Esophagus squamous epithelium (tissue), 5 donors: Measurements from ENCODE around the gene STIL. TPM values are rescaled to one million over a fixed set of nuclear protein-coding genes. Genes with fewer than 3 reads are reported as not detected.
"Not testable (repeated sequence)": the region's sequence is repeated elsewhere in the genome, so short reads cannot be mapped to it uniquely, and the experiment has no call there.

ENCODE experiments used
- DNase-seq: peaks from one replicate; lab custom pipeline; 2025; lab: John Stamatoyannopoulos, UW
- H3K27ac ChIP-seq, 4 donors: fragments of 200-600 bp; sonication (generic); one replicate each; pipeline ENCODE4 v1.5.1; 2016 to 2019; ENCODE audit warnings: mild to moderate bottlenecking in 1 of 4
- H3K27me3 ChIP-seq, 4 donors: fragments of 200-600 bp; sonication (generic); 1 replicate in 3 of 4; 2 replicates in 1 of 4; pipeline versions ENCODE4 v1.5.1 to v1.6.0; 2017 to 2021; ENCODE audit warnings: antibody characterized with exemption in 1 of 4
- H3K36me3 ChIP-seq, 3 donors: fragments of 200-600 bp; sonication (generic); one replicate each; pipeline ENCODE4 v1.5.1; 2016 to 2019
- H3K4me1 ChIP-seq, 3 donors: fragments of 200-600 bp; sonication (generic); one replicate each; pipeline ENCODE4 v1.5.1; 2017 to 2019
- H3K4me3 ChIP-seq, 4 donors: fragments of 200-600 bp; sonication (generic); 1 replicate in 3 of 4; 2 replicates in 1 of 4; pipeline ENCODE4 v1.5.1; 2016 to 2019; ENCODE audit warnings: mild to moderate bottlenecking in 2 of 4, moderate library complexity in 1 of 4
- H3K9me3 ChIP-seq, 3 donors: fragments of 200-600 bp; sonication (generic); one replicate each; pipeline ENCODE4 v1.5.1; 2016 to 2019
- CTCF ChIP-seq, 6 experiments: fragments of 450-650 bp in 4 of 6; fragments of 200-600 bp in 2 of 6; sonication (generic) in 2 of 6; IDR thresholded peaks; one replicate each; pipeline ENCODE4 v1.5.1; 2016 to 2019; ENCODE audit warnings: antibody characterized with exemption in 6 of 6, mild to moderate bottlenecking in 4 of 6, moderate library complexity in 4 of 6
- POLR2A ChIP-seq, 4 donors: fragments of 450-650 bp; IDR thresholded peaks; one replicate each; pipeline ENCODE4 v1.6.1; 2017; ENCODE audit warnings: antibody characterized with exemption in 4 of 4, mild to moderate bottlenecking in 4 of 4, moderate library complexity in 3 of 4
- WGBS, 2 donors: methylation state at CpG; one replicate each; pipeline ENCODE4 v1.1.5; 2018; 5-methylcytosine and 5-hydroxymethylcytosine counted together
- intact Hi-C: fragments of 100-400 bp; cut with DNase I; formaldehyde crosslinking; loops from one replicate; pipeline ENCODE4 v1.15.0; 2022
- total RNA-seq, 4 donors: library from RNA; depleted of rRNA; stranded (reverse); fragments of >200 nt; gene quantifications; one replicate each; pipeline ENCODE4 v1.1.0, GENCODE V29; 2016
- donor health status: DM: yes; HTN: yes; CAD: no.

STIL gene
- total RNA-seq, 4 donors from 2014 or later: 4.2 to 15.1 (median 6.8) TPM

GRCh38 chr1:47205918-47206317 is 108.0 kb downstream of the STIL start:
- intact Hi-C loops: no loop called here
- Histone ChIP-seq H3K4me1 (no peaks in the 10 kb centered on the region), H3K36me3 (no peaks in the 10 kb centered on the region), H3K27ac (no peak overlapping the region), H3K9me3 (no peaks in the 10 kb centered on the region), H3K27me3 (peaks cover 0 to 75% (median 0%) of the 10 kb centered on the region in 4 donors), H3K4me3 (no peak overlapping the region)
- TF ChIP-seq POLR2A (IDR thresholded peaks at IDR 0.05) (no peak), CTCF (IDR thresholded peaks at IDR 0.05) (no peak)
- 65 to 67% methylated on average over 2 to 3 of the region's 5 CpGs for WGBS, 2 donors
- no peak for DNase-seq

- H3K27ac ChIP-seq, H3K36me3 ChIP-seq, H3K4me1 ChIP-seq, H3K4me3 ChIP-seq, intact Hi-C loops, DNase-seq, H3K9me3 ChIP-seq: not testable (repeated sequence)
- H3K27me3 ChIP-seq: peaks cover 0 to 77% (median 0%) of the 10 kb centered on the region in 4 donors
- 44 to 47% methylated on average over 2 of the region's 2 CpGs for WGBS, 2 donors
Observed at GRCh38 chr1:47203504-47203903, 110.4 kb downstream of the STIL start.

- 22 to 31% methylated on average over 3 to 4 of the region's 4 CpGs for WGBS, 2 donors
- Histone ChIP-seq H3K36me3 (no peaks in the 10 kb centered on the region), H3K9me3 (no peaks in the 10 kb centered on the region), H3K27me3 (peaks cover 0 to 78% (median 0%) of the 10 kb centered on the region in 4 donors), H3K27ac (no peak overlapping the region), H3K4me3 (no peak overlapping the region), H3K4me1 (no peaks in the 10 kb centered on the region)
- intact Hi-C loops: no loop called here
- TF ChIP-seq CTCF (IDR thresholded peaks at IDR 0.05): no peak
- TF ChIP-seq POLR2A (IDR thresholded peaks at IDR 0.05): no peak
- DNase-seq: no peak
Observed at GRCh38 chr1:47201179-47201578, 112.8 kb downstream of the STIL start.

Other genes starting within 250 kb of the STIL start
- 1 to 10 TPM in 3 of 4 donors, under 1 TPM in 1; 0.19 to 1.5 (median 1.4) TPM for gene CYP4Z1, start 246.9 kb downstream of the STIL start, total RNA-seq
- under 1 TPM in 1 of 4 donors, not detected in 3; 0.38 TPM for gene CYP4A22, start 176.7 kb downstream of the STIL start, total RNA-seq
- 100 to 1,000 TPM in 3 of 4 donors, 1 to 10 TPM in 1; 9.7 to 429 (median 312) TPM for gene PDZK1IP1, start 124.1 kb downstream of the STIL start, total RNA-seq
- gene TAL1, start 81.9 kb downstream of the STIL start, total RNA-seq: 1 to 10 TPM in 2 of 4 donors, under 1 TPM in 2; 0.45 to 3.6 (median 1.1) TPM
- gene CMPK1, start 19.6 kb upstream of the STIL start, total RNA-seq: 100 to 1,000 TPM; 124 to 177 (median 133) TPM
- gene FOXE3, start 102.1 kb upstream of the STIL start, total RNA-seq: not detected
- gene FOXD2, start 123.9 kb upstream of the STIL start, total RNA-seq: under 1 TPM in 1 of 4 donors, not detected in 3; under 0.01 TPM